Activated T-cell treated with anti-CD3 and anti-CD28 coated beads, Interleukin-2, amount 50 U/mL, for 1 hour (primary cell): ENCODE data around the gene WWOX.

Experiments used
- DNase-seq: peaks from one replicate; pipeline ENCODE4 v3.0.0-alpha.2; 2020

WWOX gene

GRCh38 chr16:78413651-78414050, 314.2 kb downstream of the WWOX start:
- DNase-seq = no peak

GRCh38 chr16:78415013-78415412, 315.6 kb downstream of the WWOX start:
- no peak for DNase-seq

GRCh38 chr16:78415669-78416068, 316.2 kb downstream of the WWOX start:
- DNase-seq = no peak

GRCh38 chr16:78416400-78416799, 316.9 kb downstream of the WWOX start:
- no peak for DNase-seq

GRCh38 chr16:78421181-78421708, 321.8 kb downstream of the WWOX start:
- no peak for DNase-seq

GRCh38 chr16:78425281-78425680, 325.8 kb downstream of the WWOX start:
- no peak for DNase-seq

- DNase-seq = no peak
Observed at GRCh38 chr16:78425891-78426510, 326.5 kb downstream of the WWOX start.

- no peak for DNase-seq
Observed at GRCh38 chr16:78428193-78428592, 328.7 kb downstream of the WWOX start.

GRCh38 chr16:78430281-78430680, 330.8 kb downstream of the WWOX start:
- DNase-seq = no peak

GRCh38 chr16:78431004-78431670, 331.7 kb downstream of the WWOX start:
- DNase-seq = no peak

GRCh38 chr16:78431701-78432100, 332.2 kb downstream of the WWOX start:
- no peak for DNase-seq

GRCh38 chr16:78432451-78432850, 333.0 kb downstream of the WWOX start:
- DNase-seq = no peak

- DNase-seq = no peak
Observed at GRCh38 chr16:78433116-78433515, 333.7 kb downstream of the WWOX start.

- DNase-seq = no peak
Observed at GRCh38 chr16:78434401-78434800, 334.9 kb downstream of the WWOX start.

GRCh38 chr16:78435260-78435659, 335.8 kb downstream of the WWOX start:
- DNase-seq = no peak

- DNase-seq = no peak
Observed at GRCh38 chr16:78436023-78436422, 336.6 kb downstream of the WWOX start.

GRCh38 chr16:78436846-78437245, 337.4 kb downstream of the WWOX start:
- no peak for DNase-seq

- DNase-seq = no peak
Observed at GRCh38 chr16:78437352-78437968, 338.0 kb downstream of the WWOX start.

- DNase-seq = no peak
Observed at GRCh38 chr16:78438219-78438618, 338.8 kb downstream of the WWOX start.

- DNase-seq = no peak
Observed at GRCh38 chr16:78438632-78439031, 339.2 kb downstream of the WWOX start.

GRCh38 chr16:78439646-78440045, 340.2 kb downstream of the WWOX start:
- DNase-seq = no peak

GRCh38 chr16:78441298-78441697, 341.8 kb downstream of the WWOX start:
- DNase-seq = no peak

GRCh38 chr16:78443542-78444364, 344.3 kb downstream of the WWOX start:
- DNase-seq = no peak
